Smooth muscle cell (in vitro differentiated cells): ENCODE results near the gene ZPR1. TPM values are rescaled to one million over a fixed set of nuclear protein-coding genes. Genes with fewer than 3 reads are reported as not detected.

ENCODE experiments used
- DNase-seq: peaks from one replicate; lab custom pipeline; 2025; ENCODE audit not compliant: unreplicated experiment; lab: John Stamatoyannopoulos, UW
- H2AFZ ChIP-seq: fragments of 200-600 bp; sonication (generic); 2 replicates; pipeline ENCODE4 v1.6.0; 2016; ENCODE audit warnings: antibody characterized with exemption, low read depth, mild to moderate bottlenecking
- H3F3A ChIP-seq: fragments of 200-600 bp; sonication (generic); 2 replicates; pipeline ENCODE4 v1.6.0; 2017; ENCODE audit warnings: antibody characterized with exemption, low read depth
- H3K27ac ChIP-seq: fragments of 200-600 bp; sonication (generic); 2 replicates; pipeline ENCODE4 v1.5.1; 2016; ENCODE audit warnings: low read depth, mild to moderate bottlenecking
- H3K27me3 ChIP-seq: fragments of 200-600 bp; sonication (generic); 2 replicates; pipeline ENCODE4 v1.6.1; 2016; ENCODE audit warnings: low read depth, mild to moderate bottlenecking
- H3K36me3 ChIP-seq: fragments of 200-600 bp; sonication (generic); 2 replicates; pipeline ENCODE4 v1.5.1; 2016; ENCODE audit warnings: low read depth
- H3K4me1 ChIP-seq: fragments of 200-600 bp; sonication (generic); 2 replicates; pipeline ENCODE4 v1.5.1; 2016; ENCODE audit warnings: low read depth
- H3K4me2 ChIP-seq: fragments of 200-600 bp; sonication (generic); 2 replicates; pipeline ENCODE4 v1.6.0; 2016; ENCODE audit warnings: mild to moderate bottlenecking
- H3K4me3 ChIP-seq: fragments of 200-600 bp; sonication (generic); 2 replicates; pipeline ENCODE4 v1.5.1; 2016; ENCODE audit warnings: mild to moderate bottlenecking
- H3K79me2 ChIP-seq: fragments of 200-600 bp; sonication (generic); 2 replicates; pipeline ENCODE4 v1.6.0; 2016; ENCODE audit warnings: low read depth, mild to moderate bottlenecking
- H3K9ac ChIP-seq: fragments of 200-600 bp; sonication (generic); 2 replicates; pipeline ENCODE4 v1.6.0; 2016; ENCODE audit warnings: low read depth
- H3K9me3 ChIP-seq: fragments of 200-600 bp; sonication (generic); replicated peaks from 2 replicates; pipeline ENCODE4 v1.5.1; 2016; ENCODE audit warnings: low read depth
- H4K20me1 ChIP-seq: fragments of 200-600 bp; sonication (generic); 2 replicates; pipeline ENCODE4 v1.6.0; 2016; ENCODE audit warnings: low read depth
- CTCF ChIP-seq: fragments of 200-600 bp; sonication (generic); IDR thresholded peaks from 2 replicates; pipeline ENCODE4 v1.5.1; 2017; ENCODE audit warnings: borderline replicate concordance, mild to moderate bottlenecking, antibody characterized with exemption; ENCODE audit not compliant: insufficient read depth, poor library complexity, severe bottlenecking
- WGBS: methylation state at CpG from one replicate; pipeline ENCODE4 v1.1.7; 2016; ENCODE audit warnings: low lambda C conversion rate; 5-methylcytosine and 5-hydroxymethylcytosine counted together
- polyA plus RNA-seq: library from polyadenylated mRNA; unstranded; fragments of >200 nt; fragmentation: Nextera tagmentation; extraction: Ambion mirVana; gene quantifications from 2 replicates; pipeline ENCODE4 v1.2.1, GENCODE V29; 2016
- total RNA-seq: library from RNA; depleted of rRNA; stranded (reverse); fragments of >200 nt; gene quantifications from 2 replicates; pipeline ENCODE4 v1.2.3, GENCODE V29; 2014

The ZPR1 gene
- total and polyA plus RNA-seq, 2 experiments from 2014 or later, result 26.2 to 34.2 TPM

GRCh38 chr11:116750070-116750718, 37.6 kb downstream of the ZPR1 start:
- WGBS, result 94% methylated on average over 2 of the region's 2 CpGs
- Histone ChIP-seq H4K20me1 (no peaks in the 10 kb centered on the region), H3K4me1 (no peaks in the 10 kb centered on the region), H3K9ac (no peak overlapping the region), H3F3A (no peaks in the 10 kb centered on the region), H3K27me3 (no peaks in the 10 kb centered on the region), H3K27ac (no peak overlapping the region), H3K79me2 (no peaks in the 10 kb centered on the region), H3K4me2 (no peak overlapping the region), H3K9me3 (no peaks in the 10 kb centered on the region), H3K36me3 (peaks cover 6% of the 10 kb centered on the region), H3K4me3 (no peak overlapping the region), H2AFZ (no peak overlapping the region)
- DNase-seq, result no peak
- TF ChIP-seq CTCF, result no peak

- Histone ChIP-seq H3K36me3 (no peaks in the 10 kb centered on the region), H3K4me1 (peaks cover 3% of the 10 kb centered on the region), H3K27me3 (no peaks in the 10 kb centered on the region), H4K20me1 (no peaks in the 10 kb centered on the region), H3K9me3 (no peaks in the 10 kb centered on the region), H3K4me2 (no peak overlapping the region), H3K79me2 (no peaks in the 10 kb centered on the region), H3K27ac (no peak overlapping the region), H3K4me3 (no peak overlapping the region), H3F3A (no peaks in the 10 kb centered on the region), H3K9ac (no peak overlapping the region), H2AFZ (no peak overlapping the region)
- no peak for DNase-seq
- TF ChIP-seq CTCF, result no peak
- 59% methylated on average over 6 of the region's 6 CpGs for WGBS
Observed at GRCh38 chr11:116742104-116742503, 45.7 kb downstream of the ZPR1 start.

- H4K20me1 ChIP-seq, result no peaks in the 10 kb centered on the region
- WGBS, result 85% methylated on average over 4 of the region's 4 CpGs
- H3K36me3 ChIP-seq, result no peaks in the 10 kb centered on the region
- H3K79me2 ChIP-seq, result no peaks in the 10 kb centered on the region
- H3K27ac ChIP-seq, result no peak overlapping the region
- H3K9ac ChIP-seq, result no peak overlapping the region
- H3K9me3 ChIP-seq, result no peaks in the 10 kb centered on the region
- H3K4me1 ChIP-seq, result peaks cover 3% of the 10 kb centered on the region
- no peak for TF ChIP-seq CTCF
- no peak overlapping the region for H2AFZ ChIP-seq
- H3F3A ChIP-seq, result no peaks in the 10 kb centered on the region
- DNase-seq, result no peak
- no peak overlapping the region for H3K4me2 ChIP-seq
- no peaks in the 10 kb centered on the region for H3K27me3 ChIP-seq
- H3K4me3 ChIP-seq, result no peak overlapping the region
Observed at GRCh38 chr11:116740741-116741140, 47.1 kb downstream of the ZPR1 start.

- Histone ChIP-seq H4K20me1 (no peaks in the 10 kb centered on the region), H3K27me3 (no peaks in the 10 kb centered on the region), H3K9me3 (no peaks in the 10 kb centered on the region), H3K9ac (no peak overlapping the region), H2AFZ (no peak overlapping the region), H3K4me3 (no peak overlapping the region), H3K4me1 (peaks cover 3% of the 10 kb centered on the region), H3F3A (no peaks in the 10 kb centered on the region), H3K4me2 (no peak overlapping the region), H3K36me3 (no peaks in the 10 kb centered on the region), H3K27ac (no peak overlapping the region), H3K79me2 (no peaks in the 10 kb centered on the region)
- 88% methylated on average over 2 of the region's 2 CpGs for WGBS
- no peak for TF ChIP-seq CTCF
- DNase-seq, result no peak
Observed at GRCh38 chr11:116738975-116739374, 48.8 kb downstream of the ZPR1 start.
